LNCaP clone FGC (cell line): ENCODE results near the gene MTX1.

Source experiments
- DNase-seq: peaks from one replicate; pipeline ENCODE4 v3.0.0-alpha.2; 2011; ENCODE audit warnings: low read depth
- H3K4me3 ChIP-seq: 2 replicates; pipeline ENCODE4 v1.5.1; 2011; ENCODE audit warnings: mild to moderate bottlenecking, low read depth, low read length, control low read depth
- CTCF ChIP-seq: IDR thresholded peaks from 2 replicates; pipeline ENCODE4 v1.5.1; 2012; ENCODE audit warnings: mild to moderate bottlenecking; ENCODE audit not compliant: control insufficient read depth, insufficient read depth; ENCODE audit errors: extremely low read depth

Gene MTX1

DNA sequence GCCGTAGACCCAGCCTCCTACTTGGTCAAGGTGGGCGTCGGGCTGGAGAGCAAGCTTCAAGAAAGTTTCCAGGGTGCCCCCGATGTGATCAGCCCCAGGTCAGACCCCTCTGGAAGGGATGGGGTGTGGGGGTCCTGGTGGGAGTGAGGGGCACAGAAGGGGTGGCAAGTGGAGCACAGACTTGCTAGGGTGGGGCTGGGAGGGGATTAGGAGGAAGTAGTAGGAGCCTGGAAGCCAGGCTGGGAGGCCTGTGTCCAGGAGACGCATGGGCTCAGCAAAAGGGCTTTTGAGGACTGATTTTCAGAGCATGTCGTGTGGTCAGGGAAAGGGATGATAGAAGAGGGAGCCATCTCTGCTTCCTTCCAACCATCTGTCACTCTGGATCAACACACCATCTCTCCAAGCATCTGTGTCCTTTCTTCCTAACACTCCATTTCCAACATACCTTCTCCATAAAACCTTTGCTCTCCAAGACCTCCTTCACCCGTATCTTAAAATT, 26.4 kb upstream of the MTX1 start:
- no peak for DNase-seq
- no peak for TF ChIP-seq CTCF
- H3K4me3 ChIP-seq = no peak overlapping the region

GRCh38 chr1:155183775-155184221, 24.7 kb upstream of the MTX1 start:
- H3K4me3 ChIP-seq = no peak overlapping the region
- DNase-seq = no peak
- no peak for TF ChIP-seq CTCF

- no peak for DNase-seq
- no peak for TF ChIP-seq CTCF
- H3K4me3 ChIP-seq = no peak overlapping the region
Observed at GRCh38 chr1:155184351-155184811, 24.1 kb upstream of the MTX1 start.

GRCh38 chr1:155184835-155185782, 23.4 kb upstream of the MTX1 start:
- no peak overlapping the region for H3K4me3 ChIP-seq
- no peak for TF ChIP-seq CTCF
- DNase-seq = no peak

GRCh38 chr1:155185783-155186066, 22.8 kb upstream of the MTX1 start:
- no peak for DNase-seq
- H3K4me3 ChIP-seq = no peak overlapping the region
- TF ChIP-seq CTCF = no peak

- no peak for TF ChIP-seq CTCF
- no peak for DNase-seq
- H3K4me3 ChIP-seq = no peak overlapping the region
Observed at GRCh38 chr1:155186067-155186793, 22.3 kb upstream of the MTX1 start.
